HFF-Myc (cell line): ENCODE results near the gene TFF1.
A peak's percentile ranks its signal among the peaks of the same experiment; 100 is the strongest.

Experiments
- DNase-seq: peaks from one replicate; pipeline ENCODE4 v3.0.0-alpha.2; 2011; ENCODE audit warnings: low read depth; ENCODE audit errors: extremely low read depth
- H3K4me3 ChIP-seq: replicated peaks from 2 replicates; pipeline ENCODE4 v1.5.1; 2011; ENCODE audit warnings: low read depth, mild to moderate bottlenecking, control low read depth, low read length
- CTCF ChIP-seq: IDR thresholded peaks from 2 replicates; pipeline ENCODE4 v1.5.1; 2012; ENCODE audit warnings: mild to moderate bottlenecking, low read depth, low read length, control low read depth; ENCODE audit errors: missing control alignments

The TFF1 gene

GRCh38 chr21:42384989-42385388, 18.7 kb upstream of the TFF1 start:
- no peak for TF ChIP-seq CTCF
- H3K4me3 ChIP-seq = no peak overlapping the region
- DNase-seq = no peak

- no peak for DNase-seq
- no peak for TF ChIP-seq CTCF
- H3K4me3 ChIP-seq = no peak overlapping the region
These were observed 18.0 kb upstream of the TFF1 start for GRCh38 chr21:42384156-42384945.

GRCh38 chr21:42383331-42383730, 17.0 kb upstream of the TFF1 start:
- no peak overlapping the region for H3K4me3 ChIP-seq
- no peak for TF ChIP-seq CTCF
- DNase-seq = no peak

GRCh38 chr21:42382915-42383314, 16.6 kb upstream of the TFF1 start:
- H3K4me3 ChIP-seq = no peak overlapping the region
- no peak for DNase-seq
- TF ChIP-seq CTCF = no peak

GRCh38 chr21:42381347-42381984, 15.1 kb upstream of the TFF1 start:
- peak; percentile 68 for TF ChIP-seq CTCF
- no peak for DNase-seq
- H3K4me3 ChIP-seq = no peak overlapping the region

- H3K4me3 ChIP-seq = no peak overlapping the region
- no peak for DNase-seq
- no peak for TF ChIP-seq CTCF
These were observed 13.3 kb upstream of the TFF1 start for GRCh38 chr21:42379426-42380215.
